NCI-H1105 (cell line): ENCODE measurements around the gene SMCHD1.

Experiments used
- DNase-seq: peaks from one replicate; lab custom pipeline; 2025; lab: John Stamatoyannopoulos, UW

Gene SMCHD1

GRCh38 chr18:2655178-2655953 is at the start of gene SMCHD1:
Gene SMCHD1 (plus strand): TSS chr18:2655726. CDS start chr18:2656076, 350 bp downstream.
- peak; percentile 41 for DNase-seq

GRCh38 chr18:2606335-2606734 is 49.2 kb upstream of the SMCHD1 start:
- no peak for DNase-seq

DNA sequence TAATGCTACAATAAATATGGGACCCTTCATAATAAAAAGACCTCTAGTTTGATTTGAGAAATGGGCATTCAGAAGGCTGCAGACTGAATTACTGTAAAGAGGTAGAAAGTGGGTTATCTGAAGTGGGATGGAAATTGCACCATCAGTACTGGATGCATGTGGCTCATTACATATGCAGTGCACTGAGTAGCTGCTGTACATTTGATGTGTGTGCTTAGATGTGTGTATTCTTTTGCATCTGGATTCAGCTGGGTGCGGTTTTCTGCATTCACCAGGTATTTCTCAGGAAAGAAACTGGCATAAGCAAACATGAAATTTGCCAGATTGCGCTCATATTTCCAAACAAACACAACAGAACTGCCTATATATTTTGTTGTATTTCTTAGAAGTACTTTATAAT is 45.9 kb upstream of the SMCHD1 start:
- DNase-seq = no peak

GRCh38 chr18:2610549-2610948 is 45.0 kb upstream of the SMCHD1 start:
- DNase-seq = no peak

DNA sequence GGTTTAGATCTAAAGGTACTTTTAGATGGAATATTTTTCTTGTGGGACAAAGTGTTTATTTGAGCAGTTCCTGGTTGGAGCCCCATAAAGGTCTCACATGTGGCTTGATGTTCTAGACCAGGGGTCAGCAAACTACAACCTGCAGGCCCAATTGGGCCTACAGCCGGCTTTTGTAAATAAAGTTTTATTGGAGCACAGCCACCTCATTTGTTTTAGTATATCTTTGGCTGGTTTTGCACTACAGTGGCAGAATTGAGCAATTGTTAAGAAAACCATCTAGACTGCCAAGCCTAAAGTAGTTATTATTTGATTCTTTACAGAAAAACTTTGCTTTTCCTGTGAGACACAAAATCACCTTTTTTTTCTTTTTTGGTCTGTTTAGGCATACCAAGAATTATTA is 42.5 kb upstream of the SMCHD1 start:
- no peak for DNase-seq

GRCh38 chr18:2617401-2617998 is 38.0 kb upstream of the SMCHD1 start:
- DNase-seq = no peak

- no peak for DNase-seq
Observed at GRCh38 chr18:2618009-2618408, 37.5 kb upstream of the SMCHD1 start.

DNA sequence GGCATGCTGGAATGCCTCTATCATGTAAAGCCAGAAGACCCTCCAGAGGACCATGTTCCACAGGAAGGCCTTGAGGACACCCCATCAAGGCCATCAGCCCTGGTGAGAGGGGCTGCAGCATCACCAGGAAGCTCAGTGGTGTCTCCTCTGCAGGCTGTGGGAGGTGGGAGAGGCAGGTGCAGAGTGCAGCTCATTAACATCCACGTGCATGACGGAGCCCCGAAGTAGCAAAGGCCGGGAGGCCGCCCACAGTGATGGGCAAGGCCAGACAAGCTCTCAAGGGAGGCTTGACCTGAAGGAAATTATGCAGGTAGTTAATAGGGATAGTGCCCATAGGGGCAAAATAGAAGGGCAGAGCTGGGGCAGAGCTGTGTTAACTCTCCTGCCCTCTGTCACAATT is 30.3 kb upstream of the SMCHD1 start:
- no peak for DNase-seq

- no peak for DNase-seq
Observed at GRCh38 chr18:2627821-2628276, 27.7 kb upstream of the SMCHD1 start.

GRCh38 chr18:2629003-2629402 is 26.5 kb upstream of the SMCHD1 start:
- no peak for DNase-seq

- DNase-seq = no peak
Observed at GRCh38 chr18:2635586-2635985, 19.9 kb upstream of the SMCHD1 start.

- no peak for DNase-seq
Observed at GRCh38 chr18:2636126-2636631, 19.3 kb upstream of the SMCHD1 start.

DNA sequence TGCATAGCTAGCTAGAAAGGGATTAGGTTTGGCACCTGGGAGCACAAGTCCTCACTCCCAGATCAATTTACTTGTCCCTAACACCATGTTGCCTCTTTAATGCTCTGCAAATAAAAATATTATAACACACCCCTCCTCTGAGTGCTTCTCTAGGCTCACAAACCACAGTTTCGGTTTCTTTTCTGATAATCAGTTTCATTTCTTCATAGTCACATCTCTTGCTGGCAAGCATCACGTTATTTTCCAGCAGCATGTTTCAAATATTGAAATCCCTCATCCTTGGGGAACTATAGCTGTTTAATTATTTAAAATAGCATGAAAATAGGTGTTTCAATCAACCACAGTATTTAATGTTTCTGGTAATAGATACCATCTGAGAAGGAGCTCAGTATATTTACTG is 13.9 kb upstream of the SMCHD1 start:
- DNase-seq = no peak

- DNase-seq = no peak
Observed at GRCh38 chr18:2642771-2643170, 12.8 kb upstream of the SMCHD1 start.

DNA sequence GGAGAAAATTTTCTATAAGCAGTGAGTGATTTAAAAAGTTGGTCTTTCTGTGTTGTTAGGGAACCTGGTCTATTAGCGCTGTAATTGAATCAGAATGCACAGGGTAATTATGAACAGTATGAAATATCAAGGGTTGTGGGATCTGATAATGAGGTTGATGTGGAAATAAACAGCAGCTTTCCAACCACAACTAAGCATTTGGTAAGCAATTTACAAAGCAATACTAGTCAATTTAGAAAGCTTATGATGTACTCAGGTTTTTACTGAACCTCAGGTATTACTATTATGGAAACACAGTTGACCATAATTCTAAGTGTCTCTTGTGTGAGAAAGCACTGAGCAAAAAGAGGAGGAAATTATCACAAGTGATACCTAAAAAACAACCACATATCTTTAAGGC is 11.0 kb upstream of the SMCHD1 start:
- DNase-seq = no peak

- no peak for DNase-seq
Observed at GRCh38 chr18:2651981-2652380, 3.5 kb upstream of the SMCHD1 start.

- DNase-seq = no peak
Observed at GRCh38 chr18:2653467-2653866, 2.1 kb upstream of the SMCHD1 start.

- DNase-seq = no peak
Observed at GRCh38 chr18:2654169-2654927, 1.2 kb upstream of the SMCHD1 start.

DNA sequence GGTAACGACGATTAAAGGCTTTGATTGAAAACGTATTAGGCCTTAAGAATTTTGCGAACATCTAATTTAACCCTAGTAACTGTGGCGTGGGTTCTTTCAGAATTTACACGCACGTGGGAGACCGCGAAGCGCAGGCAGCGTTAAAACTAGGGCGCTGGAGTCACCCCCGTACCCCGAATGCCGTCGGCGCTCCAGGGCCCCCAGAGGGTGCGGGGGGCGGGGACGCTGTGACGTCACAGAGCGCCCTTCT is 673 bp upstream of the SMCHD1 start:
- DNase-seq = no peak

DNA sequence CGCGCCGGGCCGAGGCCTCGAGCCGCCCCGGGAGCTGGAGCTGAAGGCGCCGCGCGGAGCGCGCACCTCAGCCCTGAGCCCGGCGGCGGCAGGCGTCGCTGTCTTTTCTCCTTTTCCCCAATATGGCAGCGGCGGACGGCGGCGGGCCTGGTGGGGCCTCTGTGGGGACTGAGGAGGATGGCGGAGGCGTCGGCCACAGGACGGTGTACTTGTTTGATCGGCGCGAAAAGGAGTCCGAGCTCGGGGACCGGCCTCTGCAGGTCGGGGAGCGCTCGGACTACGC is 369 bp downstream of the SMCHD1 start:
- no peak for DNase-seq

DNA sequence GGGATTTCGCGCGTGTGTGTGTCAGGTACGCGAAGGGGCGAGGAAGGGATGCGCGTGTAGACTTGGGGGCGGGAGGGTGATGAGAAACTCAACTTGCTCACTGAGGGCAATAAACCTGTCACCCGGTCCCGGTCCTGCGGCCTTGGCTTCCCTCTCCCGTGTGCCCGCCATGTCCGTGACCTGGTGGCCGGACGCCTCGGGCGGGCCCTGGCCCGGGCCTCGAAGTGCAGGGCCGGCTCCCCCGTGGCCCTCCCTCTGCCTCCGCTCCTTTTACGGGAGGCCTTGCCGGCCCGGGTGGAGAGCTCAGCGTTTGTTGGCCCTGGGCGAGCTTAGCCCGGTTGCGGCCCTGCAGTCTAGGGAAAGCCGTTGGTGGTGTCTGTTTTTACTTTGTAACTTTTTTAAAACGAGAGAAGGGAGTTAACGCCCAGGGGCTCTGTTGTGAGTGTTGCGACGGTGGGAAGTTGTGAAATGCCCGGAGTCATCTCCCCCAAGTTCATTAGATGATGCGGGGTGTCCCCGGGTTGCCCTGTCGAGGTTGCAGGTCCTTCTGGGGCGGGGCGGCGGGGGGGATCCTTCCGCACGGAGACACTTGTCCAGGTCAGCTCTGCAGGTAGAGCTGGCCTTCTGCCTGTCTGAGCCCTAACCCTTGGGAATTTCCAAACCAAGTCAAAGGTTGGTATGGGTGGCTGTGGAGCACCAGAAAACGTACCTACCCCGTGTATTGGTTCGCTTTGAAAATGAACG is 883 bp downstream of the SMCHD1 start:
- peak; percentile 9 for DNase-seq

GRCh38 chr18:2656981-2657512 is 1.5 kb downstream of the SMCHD1 start:
- no peak for DNase-seq
